ENCODE results near the gene SH3YL1.

SH3YL1 gene

GRCh38 chr2:282371-283263, 18.8 kb upstream of the SH3YL1 start:
- no peak for DNase-seq (ENCODE audit: low read depth)

GRCh38 chr2:281381-281780, 17.5 kb upstream of the SH3YL1 start:
- DNase-seq (ENCODE audit: low read depth): no peak

- no peak for DNase-seq (ENCODE audit: low read depth)
These were observed 16.8 kb upstream of the SH3YL1 start for GRCh38 chr2:280650-281110.

GRCh38 chr2:279956-280649, 16.3 kb upstream of the SH3YL1 start:
- no peak for DNase-seq (ENCODE audit: low read depth)

- no peak for DNase-seq (ENCODE audit: low read depth)
These were observed 15.5 kb upstream of the SH3YL1 start for GRCh38 chr2:279366-279765.

GRCh38 chr2:278927-279320, 15.1 kb upstream of the SH3YL1 start:
- no peak for DNase-seq (ENCODE audit: low read depth)

- DNase-seq (ENCODE audit: low read depth): no peak
These were observed 14.6 kb upstream of the SH3YL1 start for GRCh38 chr2:278312-278926.

- DNase-seq (ENCODE audit: low read depth): no peak
These were observed 11.6 kb upstream of the SH3YL1 start for GRCh38 chr2:275466-275865.

- no peak for DNase-seq (ENCODE audit: low read depth)
These were observed 10.7 kb upstream of the SH3YL1 start for GRCh38 chr2:274503-274902.

GRCh38 chr2:273333-273732, 9.5 kb upstream of the SH3YL1 start:
- DNase-seq (ENCODE audit: low read depth): no peak

GRCh38 chr2:271917-272316, 8.1 kb upstream of the SH3YL1 start:
- DNase-seq (ENCODE audit: low read depth): no peak

GRCh38 chr2:270861-271260, 7.0 kb upstream of the SH3YL1 start:
- no peak for DNase-seq (ENCODE audit: low read depth)

- DNase-seq (ENCODE audit: low read depth): no peak
These were observed 5.7 kb upstream of the SH3YL1 start for GRCh38 chr2:269356-270030.

- DNase-seq (ENCODE audit: low read depth): no peak
These were observed 4.5 kb upstream of the SH3YL1 start for GRCh38 chr2:268323-268722.

- peak; percentile 86 for DNase-seq (ENCODE audit: low read depth)
These were observed 949 bp upstream of the SH3YL1 start, which contains the start of gene ACP1 for GRCh38 chr2:264493-265468. Gene ACP1 (plus strand): TSS chr2:264947. CDS start chr2:264965, 18 bp downstream.

GRCh38 chr2:263022-263738, 652 bp downstream of the SH3YL1 start:
- no peak for DNase-seq (ENCODE audit: low read depth)

- DNase-seq (ENCODE audit: low read depth): no peak
These were observed 1.7 kb downstream of the SH3YL1 start for GRCh38 chr2:262117-262516.

GRCh38 chr2:260507-261161, 3.2 kb downstream of the SH3YL1 start:
- DNase-seq (ENCODE audit: low read depth): no peak

- DNase-seq (ENCODE audit: low read depth): no peak
These were observed 4.0 kb downstream of the SH3YL1 start for GRCh38 chr2:259789-260331.
